C1 segment of cervical spinal cord (tissue), 14 donors: ENCODE measurements around the gene PFN1.

Source experiments
- DNase-seq, 14 donors: peaks; one replicate each; lab custom pipeline; 2025; lab: John Stamatoyannopoulos, UW

The PFN1 gene

GRCh38 chr17:4945944-4946280, 2.4 kb downstream of the PFN1 start:
- DNase-seq: no peak

- peak in 2 of 14 donors; percentile 35 to 56 for DNase-seq
Observed at GRCh38 chr17:4945176-4945943, 3.0 kb downstream of the PFN1 start.

- no peak for DNase-seq
Observed at GRCh38 chr17:4944554-4945175, 3.7 kb downstream of the PFN1 start.

- DNase-seq: no peak
Observed at GRCh38 chr17:4944163-4944553, 4.2 kb downstream of the PFN1 start.

GRCh38 chr17:4942760-4943508, 5.4 kb downstream of the PFN1 start:
- DNase-seq: no peak

GRCh38 chr17:4941319-4941610, 7.1 kb downstream of the PFN1 start:
- DNase-seq: no peak

- DNase-seq: no peak
Observed at GRCh38 chr17:4940555-4941318, 7.6 kb downstream of the PFN1 start.

GRCh38 chr17:4939796-4940554, 8.4 kb downstream of the PFN1 start, which contains the start of the genes RNF167 and SLC25A11:
Gene RNF167, plus strand, starts transcription at chr17:4940268. Its CDS starts 642 bp downstream, at chr17:4940910.
Gene SLC25A11, minus strand, starts transcription at chr17:4940046. Its CDS starts 136 bp downstream, at chr17:4939910.
- peak; percentile 73 to 99 (median 96) for DNase-seq

- no peak for DNase-seq
Observed at GRCh38 chr17:4939546-4939795, 8.9 kb downstream of the PFN1 start.

GRCh38 chr17:4938688-4939545, 9.4 kb downstream of the PFN1 start:
- no peak for DNase-seq

- no peak for DNase-seq
Observed at GRCh38 chr17:4938069-4938491, 10.2 kb downstream of the PFN1 start.

- no peak for DNase-seq
Observed at GRCh38 chr17:4937553-4937952, 10.8 kb downstream of the PFN1 start.

- no peak for DNase-seq
Observed at GRCh38 chr17:4936436-4936835, 11.9 kb downstream of the PFN1 start.

GRCh38 chr17:4935650-4936049, 12.7 kb downstream of the PFN1 start:
- DNase-seq: no peak

- DNase-seq: peak in 1 of 14 donors; percentile 28
Observed at GRCh38 chr17:4934173-4934979, 14.0 kb downstream of the PFN1 start.

GRCh38 chr17:4933646-4934045, 14.7 kb downstream of the PFN1 start:
- DNase-seq: no peak

- DNase-seq: no peak
Observed at GRCh38 chr17:4932756-4933155, 15.6 kb downstream of the PFN1 start.

- no peak for DNase-seq
Observed at GRCh38 chr17:4931963-4932362, 16.4 kb downstream of the PFN1 start, which contains the start of gene GP1BA. Gene GP1BA, plus strand, starts transcription at chr17:4932277. Its CDS starts 328 bp downstream, at chr17:4932605.

GRCh38 chr17:4928881-4929280, 19.4 kb downstream of the PFN1 start:
- no peak for DNase-seq
